H9 (cell line): ENCODE results near the gene MGLL. TPM values are rescaled to one million over a fixed set of nuclear protein-coding genes. Genes with fewer than 3 reads are reported as not detected.

Experiments
- DNase-seq: peaks from one replicate; pipeline ENCODE4 v3.0.0-alpha.2; 2017
- H2AFZ ChIP-seq: one replicate; pipeline ENCODE4 v1.6.1; 2013; ENCODE audit warnings: mild to moderate bottlenecking, low read length, control low read depth, moderate library complexity
- H2AK5ac ChIP-seq: 2 replicates; pipeline ENCODE4 v1.6.1; 2013; ENCODE audit warnings: low read length, control low read depth, mixed read lengths; ENCODE audit not compliant: insufficient read length
- H2BK120ac ChIP-seq: one replicate; pipeline ENCODE4 v1.6.1; 2013; ENCODE audit warnings: low read depth, mild to moderate bottlenecking, low read length, control low read depth, inconsistent platforms; ENCODE audit not compliant: poor library complexity, severe bottlenecking
- H2BK12ac ChIP-seq: 2 replicates; pipeline ENCODE4 v1.6.1; 2013; ENCODE audit warnings: low read length, control low read depth, mixed read lengths, low read depth; ENCODE audit not compliant: insufficient read length
- H2BK15ac ChIP-seq: 2 replicates; pipeline ENCODE4 v1.6.1; 2013; ENCODE audit warnings: low read depth, low read length, control low read depth
- H2BK20ac ChIP-seq: one replicate; pipeline ENCODE4 v1.6.1; 2013; ENCODE audit warnings: low read depth, mild to moderate bottlenecking, low read length, control low read depth, inconsistent platforms; ENCODE audit not compliant: poor library complexity, severe bottlenecking
- H2BK5ac ChIP-seq: 2 replicates; pipeline ENCODE4 v1.6.1; 2013; ENCODE audit warnings: low read length, control low read depth, mixed read lengths; ENCODE audit not compliant: insufficient read length
- H3K14ac ChIP-seq: 2 replicates; pipeline ENCODE4 v1.6.1; 2013; ENCODE audit warnings: low read length, control low read depth; ENCODE audit not compliant: insufficient read depth
- H3K18ac ChIP-seq: 2 replicates; pipeline ENCODE4 v1.6.1; 2013; ENCODE audit warnings: low read depth, mild to moderate bottlenecking, mixed read lengths, low read length, control low read depth; ENCODE audit not compliant: insufficient read length
- H3K23ac ChIP-seq: 2 replicates; pipeline ENCODE4 v1.6.1; 2013; ENCODE audit warnings: low read length, control low read depth, mixed read lengths, low read depth; ENCODE audit not compliant: insufficient read length
- H3K23me2 ChIP-seq: 2 replicates; pipeline ENCODE4 v1.6.1; 2013; ENCODE audit warnings: low read depth, mild to moderate bottlenecking, mixed read lengths, low read length, control low read depth; ENCODE audit not compliant: insufficient read length, poor library complexity, severe bottlenecking
- H3K27ac ChIP-seq: 2 replicates; pipeline ENCODE4 v1.5.1; 2013; ENCODE audit warnings: low read length, control low read depth, mixed read lengths, low read depth; ENCODE audit not compliant: insufficient read length
- H3K27me3 ChIP-seq: 2 replicates; pipeline ENCODE4 v1.6.1; 2013; ENCODE audit warnings: low read length, control low read depth, inconsistent platforms; ENCODE audit not compliant: insufficient read depth
- H3K4ac ChIP-seq: 2 replicates; pipeline ENCODE4 v1.6.1; 2013; ENCODE audit warnings: low read depth, mild to moderate bottlenecking, control low read depth, inconsistent platforms, low read length, moderate library complexity
- H3K4me1 ChIP-seq: 2 replicates; pipeline ENCODE4 v1.6.1; 2013; ENCODE audit warnings: low read length, control low read depth, inconsistent platforms; ENCODE audit not compliant: insufficient read depth
- H3K4me2 ChIP-seq: 2 replicates; pipeline ENCODE4 v1.6.1; 2013; ENCODE audit warnings: low read length, control low read depth, mixed read lengths; ENCODE audit not compliant: insufficient read length, insufficient read depth
- H3K56ac ChIP-seq: 2 replicates; pipeline ENCODE4 v1.6.1; 2013; ENCODE audit warnings: low read depth, mild to moderate bottlenecking, mixed read lengths, low read length, control low read depth; ENCODE audit not compliant: insufficient read length
- H3K79me1 ChIP-seq: 2 replicates; pipeline ENCODE4 v1.6.1; 2013; ENCODE audit warnings: low read depth, mild to moderate bottlenecking, moderate library complexity, low read length, control low read depth, inconsistent platforms; ENCODE audit not compliant: insufficient read depth, poor library complexity, severe bottlenecking
- H3K79me2 ChIP-seq: 2 replicates; pipeline ENCODE4 v1.6.1; 2013; ENCODE audit warnings: low read length, control low read depth, inconsistent platforms; ENCODE audit not compliant: insufficient read depth
- H3K9ac ChIP-seq: 2 replicates; pipeline ENCODE4 v1.6.1; 2013; ENCODE audit warnings: low read length, control low read depth, mixed read lengths; ENCODE audit not compliant: insufficient read length; ENCODE audit errors: extremely low read depth
- H3K9me3 ChIP-seq: one replicate; pipeline ENCODE4 v1.6.1; 2013; ENCODE audit warnings: low read depth, low read length, inconsistent platforms; ENCODE audit not compliant: control insufficient read depth
- H3T11ph ChIP-seq: one replicate; pipeline ENCODE4 v1.6.1; 2013; ENCODE audit warnings: mild to moderate bottlenecking, low read length, control low read depth, inconsistent platforms
- H4K20me1 ChIP-seq: one replicate; pipeline ENCODE4 v1.6.1; 2013; ENCODE audit not compliant: control insufficient read depth, insufficient read length, insufficient read depth
- H4K5ac ChIP-seq: 2 replicates; pipeline ENCODE4 v1.6.1; 2013; ENCODE audit warnings: low read depth, mild to moderate bottlenecking, mixed read lengths, low read length, control low read depth; ENCODE audit not compliant: insufficient read length
- H4K8ac ChIP-seq: replicated peaks from 2 replicates; pipeline ENCODE4 v1.6.1; 2013; ENCODE audit warnings: low read length, control low read depth, mixed read lengths, low read depth; ENCODE audit not compliant: insufficient read length
- H4K91ac ChIP-seq: 2 replicates; pipeline ENCODE4 v1.6.1; 2013; ENCODE audit warnings: low read depth, mild to moderate bottlenecking, moderate library complexity, mixed read lengths, low read length, control low read depth; ENCODE audit not compliant: insufficient read length
- H3K27ac Mint-ChIP-seq, 3 experiments: 2 replicates in 2 of 3; 3 replicates in 1 of 3; pipeline ENCODE4 v1.8.0; 2020 to 2021; ENCODE audit warnings: mixed read lengths in 3 of 3, mild to moderate bottlenecking in 1 of 3, moderate library complexity in 1 of 3
- H3K27me3 Mint-ChIP-seq: 2 replicates; pipeline ENCODE4 v1.8.0; 2021; ENCODE audit warnings: low read depth, mild to moderate bottlenecking, moderate library complexity, mixed read lengths
- H3K36me3 Mint-ChIP-seq, 3 experiments: 2 replicates in 2 of 3; 3 replicates in 1 of 3; pipeline ENCODE4 v1.8.0; 2020 to 2021; ENCODE audit warnings: low read depth in 3 of 3, mixed read lengths in 3 of 3; ENCODE audit not compliant: insufficient read depth in 1 of 3
- H3K4me1 Mint-ChIP-seq, 2 experiments: 2 replicates each; pipeline ENCODE4 v1.8.0; 2020; ENCODE audit warnings: mixed read lengths in 2 of 2
- H3K4me3 Mint-ChIP-seq, 2 experiments: 2 replicates in 1 of 2; 3 replicates in 1 of 2; pipeline ENCODE4 v1.8.0; 2020 to 2021; ENCODE audit warnings: mild to moderate bottlenecking in 2 of 2, mixed read lengths in 2 of 2, moderate library complexity in 1 of 2
- H3K9me3 Mint-ChIP-seq, 2 experiments: 2 replicates in 1 of 2; 3 replicates in 1 of 2; pipeline ENCODE4 v1.8.0; 2020; ENCODE audit warnings: mild to moderate bottlenecking in 2 of 2, mixed read lengths in 2 of 2, moderate library complexity in 1 of 2
- CTCF ChIP-seq: fragments of 200-600 bp; sonication (generic); conservative IDR thresholded peaks from 3 replicates; pipeline ENCODE4 v1.8.0; 2021; ENCODE audit warnings: antibody characterized with exemption, mild to moderate bottlenecking
- WGBS: extraction: QIAGEN DNeasy Blood & Tissue Kit; methylation state at CpG from one replicate; pipeline ENCODE4 v1.1.7; 2013; ENCODE audit warnings: missing lambda C conversion rate, low lambda C conversion rate, mixed read lengths; ENCODE audit not compliant: insufficient read length; ENCODE audit errors: extremely low coverage; 5-methylcytosine and 5-hydroxymethylcytosine counted together
- total RNA-seq: library from RNA; stranded (reverse); gene quantifications from 2 replicates; pipeline ENCODE4 v1.2.1, GENCODE V29; 2021

The MGLL gene
- total RNA-seq, 1 experiment from 2014 or later = 0.11 TPM

- no peak overlapping the region for H2BK15ac ChIP-seq
- H3K14ac ChIP-seq = no peak overlapping the region
- H2BK5ac ChIP-seq = no peak overlapping the region
- WGBS = no CpG with 5 or more reads among the region's 15 CpGs
- H2BK20ac ChIP-seq = no peak overlapping the region
- H3K9me3 ChIP-seq = no peaks in the 10 kb centered on the region
- H3K79me2 ChIP-seq = no peaks in the 10 kb centered on the region
- no peaks in the 10 kb centered on the region; a peak in 1 of 7 replicates for H3K36me3 Mint-ChIP-seq
- TF ChIP-seq CTCF = no peak
- H2AFZ ChIP-seq = no peak overlapping the region
- no peak overlapping the region for H2AK5ac ChIP-seq
- no peaks in the 10 kb centered on the region for H3K79me1 ChIP-seq
- no peak overlapping the region for H4K8ac ChIP-seq
- no peak overlapping the region for H3K27ac ChIP-seq
- H3K56ac ChIP-seq = no peak overlapping the region
- no peak overlapping the region for H3K4ac ChIP-seq
- no peaks in the 10 kb centered on the region for H3K9me3 Mint-ChIP-seq
- no peaks in the 10 kb centered on the region for H3K23me2 ChIP-seq
- H3K27me3 Mint-ChIP-seq = peaks cover 3% of the 10 kb centered on the region; the same call in 1 of the 2 replicates
- H3K23ac ChIP-seq = no peak overlapping the region
- peaks cover under 1 to 8% of the 10 kb centered on the region in 2 experiments; a peak in 2 of 4 replicates for H3K4me1 Mint-ChIP-seq
- no peak overlapping the region for H4K5ac ChIP-seq
- H2BK12ac ChIP-seq = no peak overlapping the region
- H3T11ph ChIP-seq = no peak overlapping the region
- no peak overlapping the region for H3K4me3 Mint-ChIP-seq
- no peaks in the 10 kb centered on the region for H3K4me1 ChIP-seq
- no peak overlapping the region for H2BK120ac ChIP-seq
- no peak overlapping the region for H3K18ac ChIP-seq
- no peaks in the 10 kb centered on the region for H3K27me3 ChIP-seq
- H3K27ac Mint-ChIP-seq = no peak overlapping the region; a peak in 1 of 7 replicates
- no peaks in the 10 kb centered on the region for H4K20me1 ChIP-seq
- no peak overlapping the region for H3K4me2 ChIP-seq
- DNase-seq = no peak
- no peak overlapping the region for H4K91ac ChIP-seq
- H3K9ac ChIP-seq = no peak overlapping the region
Measured at GRCh38 chr3:127743351-127744252, 78.7 kb downstream of the MGLL start.
